GM18498 (cell line): Measurements from ENCODE around the gene LIM2.
A peak's percentile ranks its signal among the peaks of the same experiment; 100 is the strongest.
"Not testable (repeated sequence)": the region's sequence is repeated elsewhere in the genome, so short reads cannot be mapped to it uniquely, and the experiment has no call there.

Experiments
- ATAC-seq: cut with Tn5 transposase; IDR thresholded peaks from one replicate; pipeline ENCODE4 v1.9.1; 2021; ENCODE audit warnings: mild to moderate bottlenecking, moderate library complexity; ENCODE audit not compliant: unreplicated experiment

Gene LIM2

DNA sequence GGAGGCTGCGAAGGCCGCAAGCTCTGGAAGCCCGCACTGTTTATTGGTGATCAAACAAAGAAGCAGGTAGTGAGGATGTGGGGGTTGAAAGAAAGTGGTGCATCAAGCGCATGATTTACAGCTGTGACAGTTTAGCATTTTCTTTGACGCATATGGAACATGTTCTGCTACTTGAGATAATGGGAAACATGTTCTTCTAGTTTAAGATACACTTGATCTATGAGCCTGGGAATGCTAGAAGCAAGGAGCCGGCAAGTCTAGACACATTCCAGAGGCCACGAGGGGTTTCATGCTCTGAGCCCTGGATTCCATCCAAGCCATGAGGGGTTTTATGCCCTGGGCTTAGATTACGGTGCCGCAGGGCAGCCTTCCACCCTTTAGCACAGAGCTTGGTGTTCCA lies 9.7 kb upstream of the LIM2 start:
- not testable (repeated sequence) for ATAC-seq

DNA sequence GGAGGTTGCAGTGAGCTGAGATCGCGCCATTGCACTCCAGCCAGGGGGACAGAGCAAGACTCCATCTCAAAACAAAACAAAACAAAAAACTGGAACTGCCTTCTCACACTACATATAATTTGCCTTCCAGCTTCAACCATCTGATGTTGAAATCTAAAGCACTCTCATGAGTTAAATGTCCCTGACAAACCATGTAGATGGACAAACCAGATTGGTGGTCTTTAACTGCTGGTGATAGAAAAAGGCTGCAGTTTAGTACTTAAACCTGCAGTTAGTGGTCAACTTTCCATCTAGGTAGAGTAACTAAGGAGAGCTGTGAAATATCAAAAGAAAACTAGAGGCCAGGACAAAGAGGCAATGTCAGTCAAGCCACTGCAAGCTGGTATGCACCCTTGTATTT lies 8.4 kb upstream of the LIM2 start:
- no peak for ATAC-seq

DNA sequence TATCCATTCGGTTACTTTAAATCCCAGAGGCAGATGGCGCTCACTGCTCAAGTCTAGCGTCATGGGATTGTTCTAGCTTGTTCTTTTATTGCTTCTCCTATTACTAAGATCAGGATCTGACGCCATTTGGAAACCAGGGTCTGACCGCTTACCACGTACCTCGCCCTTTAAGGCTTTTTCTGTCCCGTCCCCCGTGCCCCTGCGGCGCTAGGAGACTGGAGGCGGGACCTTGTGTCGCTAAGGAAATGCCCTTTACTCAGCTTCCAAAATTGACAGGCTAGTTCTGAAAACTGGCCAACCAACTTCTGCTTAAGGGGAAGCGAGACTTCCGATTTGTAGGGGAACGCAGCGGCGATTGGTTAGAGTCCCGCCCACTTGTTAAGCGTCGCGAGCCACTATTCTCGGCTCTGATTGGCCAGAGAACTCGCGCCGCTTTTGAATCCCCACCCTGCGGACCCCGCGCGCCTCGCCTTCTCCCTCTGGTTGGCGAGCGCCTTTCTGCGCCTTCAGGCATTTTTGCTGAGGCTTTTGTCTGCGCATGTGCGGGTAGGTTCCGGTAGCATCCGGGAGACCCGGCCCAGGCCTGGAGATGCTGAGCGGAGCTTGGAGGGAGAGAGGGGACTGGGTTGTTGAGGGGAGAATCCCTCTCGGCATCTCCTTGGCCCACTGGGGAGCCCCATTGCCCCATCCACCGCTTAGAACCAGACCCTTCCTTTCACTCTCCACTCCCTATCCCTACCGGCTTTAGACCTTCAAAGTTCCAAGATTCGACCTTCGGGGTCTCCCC lies 6.5 kb upstream of the LIM2 start:
- peak; percentile 86 for ATAC-seq

DNA sequence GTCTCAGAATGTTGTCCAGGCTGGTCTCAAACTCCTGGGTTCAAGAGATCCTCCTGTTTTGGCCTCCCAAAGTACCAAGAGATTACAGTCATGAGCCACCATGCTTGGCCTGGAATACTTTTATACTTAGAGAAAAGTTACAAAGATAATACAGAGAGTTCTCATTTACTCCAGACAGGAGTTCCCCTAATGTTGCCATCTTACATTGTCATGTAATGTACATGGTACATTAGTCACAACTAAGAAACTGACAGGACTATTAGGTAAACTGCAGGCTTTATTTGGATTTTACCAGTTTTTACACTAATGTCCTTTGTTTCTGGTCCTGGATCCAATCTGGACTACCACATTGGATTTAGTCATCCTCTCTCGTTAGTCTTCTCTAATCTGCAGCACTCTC lies 4.9 kb upstream of the LIM2 start:
- no peak for ATAC-seq

DNA sequence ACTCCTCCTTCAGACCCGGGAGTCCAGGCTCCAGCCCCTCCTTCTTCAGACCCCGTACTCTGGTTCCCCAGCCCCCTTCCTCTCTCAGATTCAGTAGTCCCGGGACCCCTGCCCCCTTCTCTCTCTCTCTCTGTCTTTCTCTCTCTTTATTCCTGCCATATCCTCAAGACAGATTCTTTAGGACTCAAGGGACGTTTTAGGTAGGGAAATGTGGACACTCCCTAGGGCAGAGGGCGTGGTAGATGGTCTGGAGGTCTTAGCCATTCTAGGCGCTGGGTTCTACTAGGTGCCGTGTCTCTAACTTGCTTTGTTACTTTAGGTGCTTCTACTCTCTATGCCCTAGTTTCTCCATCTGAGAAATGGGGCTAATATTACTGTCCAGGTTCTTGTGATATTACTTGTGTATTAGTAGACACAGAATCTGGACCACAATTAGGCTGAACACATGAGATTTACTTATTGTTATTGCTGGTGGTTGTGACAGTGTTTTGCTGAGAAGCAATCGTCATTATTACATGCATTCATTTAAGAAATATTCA lies 3.4 kb upstream of the LIM2 start:
- no peak for ATAC-seq

DNA sequence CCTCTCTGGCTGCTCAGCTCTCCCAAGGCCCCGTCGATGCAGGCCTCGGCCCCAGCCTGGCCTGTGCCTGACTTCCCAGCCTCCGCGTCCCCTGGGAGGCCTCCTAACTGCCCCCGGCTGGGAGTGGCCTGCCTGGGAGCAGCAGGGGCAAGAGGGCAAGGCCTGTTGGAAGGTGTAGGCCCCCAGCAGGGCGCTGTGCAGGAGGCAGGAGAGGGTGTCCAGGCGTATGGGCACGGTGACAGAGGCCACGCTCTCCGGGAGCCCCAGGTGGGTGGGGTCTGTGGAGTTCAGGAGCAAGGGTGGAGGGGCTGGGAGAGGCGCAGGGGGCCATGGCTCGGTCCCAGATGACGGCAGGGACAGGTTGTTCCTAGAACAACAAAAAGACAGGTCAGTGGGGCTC lies 1.4 kb upstream of the LIM2 start:
- no peak for ATAC-seq

DNA sequence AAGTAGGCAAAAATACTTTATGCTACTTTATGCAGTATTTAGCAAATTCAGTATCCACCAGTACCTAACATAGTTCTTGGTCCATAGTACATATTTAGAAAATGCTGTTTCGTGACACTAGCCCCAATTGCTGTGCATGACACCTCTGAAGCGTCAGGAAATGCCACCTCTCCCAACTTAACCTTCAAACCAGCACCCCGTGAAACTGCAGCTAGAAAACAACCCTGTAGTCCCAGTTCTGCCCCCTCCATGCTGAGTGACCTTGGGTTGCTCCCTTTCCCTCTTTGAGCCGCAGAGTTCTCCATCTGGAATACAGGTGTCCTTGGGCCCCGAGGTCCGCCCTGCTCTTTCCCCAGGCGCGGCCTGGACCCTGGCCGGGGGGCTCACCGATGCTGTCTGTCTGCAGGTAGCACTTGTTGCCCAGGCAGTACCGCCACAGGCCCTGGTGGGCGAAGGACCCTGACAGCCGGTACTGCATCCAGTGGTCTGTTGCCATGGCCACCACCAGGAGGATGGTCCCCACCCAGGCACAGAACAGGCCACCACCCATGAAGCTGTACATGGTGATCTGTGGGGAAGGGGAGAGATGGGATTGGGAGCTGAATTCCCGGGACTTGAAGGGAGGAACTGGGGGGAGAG lies 773 bp downstream of the LIM2 start:
- ATAC-seq = no peak

DNA sequence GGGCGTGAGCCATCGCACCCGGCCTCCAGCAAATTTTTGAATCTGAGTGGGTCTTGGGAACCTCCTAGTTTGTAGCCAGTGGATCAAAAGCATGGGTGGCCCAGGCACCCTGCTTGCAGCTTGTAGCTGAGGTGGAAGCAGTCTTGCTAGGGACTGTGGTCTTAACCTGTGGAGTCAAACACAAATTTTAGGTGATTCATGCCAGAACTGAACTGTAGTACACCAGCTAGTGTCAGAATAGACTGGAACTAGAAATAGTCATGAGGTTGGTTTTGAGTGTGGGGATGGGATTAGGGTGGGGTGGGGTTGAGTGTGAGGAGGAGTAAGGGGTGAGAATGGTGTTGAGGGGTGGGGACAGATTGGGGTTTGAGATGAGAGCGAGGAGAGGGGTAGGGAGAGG lies 5.8 kb downstream of the LIM2 start:
- ATAC-seq = no peak

DNA sequence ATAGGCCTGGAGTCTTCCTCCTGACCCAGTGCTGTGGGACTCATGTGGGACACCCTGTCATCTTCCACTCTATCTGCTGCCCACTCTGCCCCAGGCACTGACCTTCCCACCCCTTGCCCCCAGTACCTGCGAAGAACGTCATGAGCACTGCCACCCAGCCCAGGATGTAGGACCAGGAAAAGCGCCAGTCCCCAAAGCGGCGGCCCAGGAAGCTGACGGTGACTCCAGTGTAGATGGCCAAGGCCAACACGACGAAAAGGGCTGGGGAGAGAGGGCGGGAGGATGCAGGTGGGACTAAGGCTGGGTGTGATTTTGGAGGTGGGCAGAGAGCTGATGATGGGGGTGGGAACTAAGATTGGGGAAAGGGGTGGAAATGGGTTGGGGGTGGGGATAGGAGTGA lies 7.4 kb downstream of the LIM2 start:
- ATAC-seq = no peak

DNA sequence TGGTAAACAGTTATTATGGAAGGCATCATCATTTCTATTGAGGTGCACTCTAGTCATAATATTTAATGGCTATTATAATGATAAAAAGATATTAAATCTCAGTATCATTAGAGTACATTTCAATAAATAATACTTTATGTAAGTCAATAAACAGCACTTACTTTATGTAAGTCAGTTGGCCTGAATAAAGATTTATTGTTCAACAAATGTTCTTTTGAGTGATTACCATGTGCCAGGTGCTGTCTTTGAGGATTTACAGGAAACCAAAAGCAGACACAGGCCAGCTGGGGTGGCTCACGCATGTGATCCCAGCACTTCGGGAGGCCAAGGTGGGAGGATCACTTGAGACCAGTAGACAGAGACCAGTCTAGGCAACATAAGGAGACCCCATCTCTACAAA lies 10.4 kb downstream of the LIM2 start:
- no peak for ATAC-seq

DNA sequence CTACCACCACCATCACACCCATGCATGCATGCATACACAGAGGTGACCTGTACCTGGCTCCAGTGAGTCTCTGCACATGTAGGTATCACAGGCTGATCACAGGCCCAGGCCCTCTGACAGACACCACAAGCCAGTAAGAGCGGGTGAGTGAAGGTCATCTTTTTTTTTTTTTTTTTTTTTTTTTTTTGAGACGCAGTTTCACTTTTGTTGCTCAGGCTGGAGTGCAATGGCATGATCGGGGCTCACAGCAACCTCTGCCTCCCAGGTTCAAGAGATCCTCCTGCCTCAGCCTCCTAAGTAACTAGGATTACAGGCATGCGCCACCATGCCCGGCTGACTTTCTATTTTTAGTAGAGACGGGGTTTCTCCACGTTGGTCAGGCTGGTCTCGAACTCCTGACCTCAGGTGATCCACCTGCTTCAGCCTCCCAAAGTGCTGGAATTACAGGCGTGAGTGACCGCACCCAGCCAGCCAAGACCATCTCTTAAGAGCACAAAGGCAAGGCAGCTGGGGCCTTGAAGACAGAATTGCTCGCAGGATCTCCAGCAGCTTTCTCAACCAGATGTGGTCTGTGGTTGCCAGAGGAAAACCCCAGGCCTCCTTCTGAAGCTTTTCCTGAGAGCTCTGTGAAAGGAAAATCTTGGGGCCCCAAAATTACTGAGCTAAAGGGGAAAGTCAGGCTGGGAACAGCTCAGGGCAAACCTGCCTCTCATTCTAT lies 12.1 kb downstream of the LIM2 start:
- no peak for ATAC-seq

DNA sequence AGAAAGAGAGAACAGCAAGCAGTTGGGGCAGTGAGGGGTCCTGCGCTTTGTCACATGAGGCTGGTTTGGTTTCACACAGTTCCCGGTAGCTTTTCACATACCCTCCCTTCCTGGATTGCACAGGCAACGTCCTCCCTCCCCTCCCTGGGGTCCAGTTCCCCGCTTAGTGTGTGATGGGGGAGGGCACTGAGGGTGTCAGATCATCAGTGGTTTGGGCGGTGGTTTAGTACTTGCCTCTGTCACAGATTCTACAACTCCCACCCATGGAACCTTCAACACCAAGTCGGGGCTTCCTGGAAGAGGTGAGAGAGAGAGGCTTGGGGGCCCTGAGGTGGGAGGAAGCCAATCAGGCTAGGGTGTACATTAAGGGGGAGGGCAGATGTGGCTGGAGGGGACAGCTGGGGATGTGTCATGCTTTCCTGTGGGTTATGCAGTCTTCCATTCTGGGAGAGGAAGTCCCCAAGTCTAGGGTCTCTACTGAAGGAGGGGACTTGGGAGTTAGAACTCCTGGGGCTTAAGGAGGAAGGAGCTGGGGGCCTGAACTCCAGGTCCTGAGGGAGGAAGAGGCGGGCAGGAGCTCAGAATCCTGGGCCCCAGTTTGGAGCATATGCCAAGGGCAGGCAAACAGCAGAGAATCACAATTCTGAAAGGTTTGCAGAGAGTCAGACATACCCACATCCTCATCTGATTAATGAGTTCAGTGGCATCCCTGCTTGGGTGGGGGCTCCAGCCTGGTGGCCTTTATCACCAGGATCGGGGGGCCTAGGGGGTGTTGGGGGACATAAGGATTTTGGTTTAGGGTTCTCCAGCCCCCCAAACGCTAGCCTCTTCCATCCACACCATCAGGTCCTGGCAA lies 14.9 kb downstream of the LIM2 start, which contains the start of gene NKG7:
Gene NKG7 (minus strand): TSS at position 6 of the 856 bp plus-strand sequence. CDS start 119 bp downstream, outside the sequence.
- ATAC-seq = peak; percentile 35

DNA sequence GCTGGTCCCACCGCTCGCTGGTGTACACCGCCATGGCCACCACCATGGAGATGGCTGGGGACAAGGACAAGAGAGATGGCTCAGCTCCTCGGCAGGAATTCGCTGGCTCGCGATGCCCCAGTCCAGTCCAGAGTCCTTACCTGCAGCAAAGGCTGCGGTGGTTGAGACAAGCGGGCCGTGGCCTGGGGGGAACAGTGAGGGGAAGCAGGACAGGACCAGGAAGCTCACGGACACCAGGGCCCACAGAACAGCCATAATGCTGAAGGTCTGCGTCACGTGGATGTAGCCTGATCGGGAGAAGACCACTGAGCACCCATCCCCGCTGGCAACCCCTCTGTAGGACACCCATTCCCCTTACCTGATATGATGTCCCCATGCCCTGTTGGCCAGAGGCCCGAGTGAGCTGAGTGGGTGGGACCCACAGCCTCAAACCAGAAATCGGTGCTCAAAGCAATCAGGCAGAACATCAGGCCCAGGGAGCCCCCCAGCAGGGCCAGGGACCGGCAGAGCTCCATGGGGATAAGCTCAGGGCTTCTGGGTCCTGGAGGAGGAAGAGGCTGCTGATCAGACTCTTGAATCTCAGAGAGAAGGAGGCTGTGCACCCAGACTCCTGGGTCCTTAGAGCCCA lies 15.6 kb downstream of the LIM2 start:
- no peak for ATAC-seq

DNA sequence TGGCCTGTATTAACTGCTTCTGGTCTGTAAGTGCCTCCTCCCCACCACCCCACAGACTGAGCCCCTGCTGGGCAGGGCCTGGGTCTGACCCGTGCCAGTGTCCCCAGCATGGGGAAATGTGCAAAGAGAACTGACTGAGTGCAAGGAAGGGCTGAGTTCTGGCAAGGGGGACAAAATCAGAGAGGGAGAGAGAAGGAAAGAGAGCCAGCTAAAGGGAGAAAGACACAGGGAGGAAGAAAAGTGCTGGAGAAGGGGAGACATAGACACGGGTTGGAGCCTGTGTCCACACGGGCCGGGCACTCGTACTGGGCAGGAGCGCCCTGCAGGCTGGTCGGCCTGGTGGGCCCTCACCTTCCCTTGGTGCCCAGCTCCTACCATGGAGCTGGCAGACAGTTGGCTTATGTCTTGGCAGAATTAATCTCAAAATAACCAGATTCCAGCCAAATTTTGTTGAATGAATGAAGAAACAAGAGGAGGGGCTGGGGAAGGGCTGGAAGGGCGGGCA lies 16.5 kb downstream of the LIM2 start:
- ATAC-seq = no peak

DNA sequence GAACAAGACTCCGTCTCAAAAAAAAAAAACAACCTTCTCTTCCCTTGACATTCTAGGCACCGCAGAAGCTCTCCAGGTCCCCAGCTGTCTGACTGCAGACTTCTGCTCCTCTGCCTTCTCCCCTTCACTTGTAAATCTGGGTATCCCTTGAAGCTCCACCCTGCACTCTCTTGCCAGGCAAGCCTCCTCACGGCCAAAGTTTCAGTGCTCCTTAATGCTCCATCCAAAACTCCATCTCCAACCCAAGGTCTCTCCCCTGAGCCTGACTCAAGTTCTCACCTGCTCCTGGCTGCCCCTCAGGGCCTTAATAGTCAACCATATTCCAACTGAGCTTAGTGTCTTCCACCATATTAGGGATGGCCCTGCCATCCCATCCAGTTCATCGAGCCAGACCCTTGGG lies 17.5 kb downstream of the LIM2 start:
- ATAC-seq = no peak

DNA sequence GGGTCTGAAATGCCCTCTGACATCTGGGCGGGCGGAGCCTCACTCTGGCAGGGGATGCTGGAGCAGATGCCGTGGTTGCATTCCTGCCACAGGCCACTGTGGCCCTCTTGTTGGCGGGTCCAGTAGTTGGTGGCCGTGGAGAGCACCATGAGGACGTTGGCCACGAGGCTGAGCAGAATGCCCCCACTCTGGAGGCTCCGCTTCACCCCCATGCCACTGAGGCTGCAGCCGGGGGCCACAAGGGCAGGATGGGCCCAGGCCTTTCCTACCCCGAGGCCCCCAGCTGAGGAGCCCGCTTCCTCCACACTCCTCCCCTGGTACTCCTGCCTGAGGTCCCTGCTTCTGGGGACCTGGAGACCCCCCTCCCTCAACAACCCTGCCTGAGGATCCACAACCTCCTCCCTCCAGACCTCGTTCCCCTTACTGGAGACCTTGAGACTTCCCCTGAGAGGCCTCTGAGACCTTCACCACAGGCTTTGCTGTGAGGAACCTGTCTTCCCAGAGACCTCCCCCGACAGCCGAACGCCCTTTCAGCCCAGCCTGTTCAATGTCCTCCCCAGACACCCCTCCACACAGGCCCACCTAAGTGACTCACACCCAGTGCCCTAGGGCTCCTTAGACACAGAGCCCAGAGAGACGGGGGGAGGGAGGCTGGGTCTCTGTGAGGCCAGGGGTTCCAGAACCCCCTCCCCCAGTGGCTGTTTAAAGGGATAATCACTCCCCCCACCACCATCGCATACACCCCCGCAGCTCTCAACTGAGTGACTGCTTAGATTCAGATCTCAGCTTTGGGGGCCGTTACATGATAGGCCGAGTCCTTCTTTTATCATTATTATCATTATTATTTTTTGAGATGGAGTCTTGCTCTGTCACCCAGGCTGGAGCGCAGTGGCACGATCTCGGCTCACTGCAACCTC lies 19.1 kb downstream of the LIM2 start, which contains the start of gene CLDND2:
Gene CLDND2 (minus strand): TSS at position 638 of the 917 bp plus-strand sequence. CDS start 426 bp downstream, at position 212.
- no peak for ATAC-seq

DNA sequence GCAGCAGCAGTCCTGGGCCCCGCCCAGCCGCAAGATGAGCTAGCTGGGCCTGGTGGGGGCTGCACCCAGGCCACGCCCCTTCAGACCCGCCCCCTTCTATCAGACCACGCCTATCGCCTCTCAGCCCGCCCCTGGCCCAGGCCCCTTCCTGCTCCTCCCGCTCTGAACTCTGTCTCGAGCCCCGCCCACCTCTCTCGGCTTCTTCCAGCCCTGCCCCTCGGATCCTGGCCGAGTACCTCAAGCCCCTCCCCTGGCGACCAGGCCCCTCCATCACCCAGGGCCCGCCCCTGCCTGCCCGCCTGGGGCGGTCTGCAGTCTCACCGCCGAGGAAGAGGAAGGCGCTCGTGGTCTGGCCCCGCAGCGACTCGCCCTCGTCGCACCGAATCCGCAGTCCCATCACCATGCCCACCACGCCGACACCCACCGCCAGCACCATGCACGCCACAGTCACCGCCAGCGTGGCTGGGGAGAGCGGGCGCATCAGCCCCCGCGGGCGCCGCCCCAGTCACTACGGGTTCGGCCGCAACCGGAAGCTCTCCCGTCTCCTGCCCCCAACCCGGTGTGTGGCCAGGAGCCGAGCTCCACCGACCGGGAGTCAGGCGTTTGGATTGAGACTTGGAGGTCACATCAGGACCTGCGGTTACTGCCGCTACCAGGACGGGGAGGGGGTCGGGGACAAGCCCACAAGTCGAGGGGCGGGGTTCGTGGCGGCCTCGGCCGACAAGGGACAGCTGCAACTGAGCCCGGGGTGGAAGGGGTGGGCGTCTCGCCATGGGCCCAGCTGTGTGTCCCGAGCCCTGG lies 20.0 kb downstream of the LIM2 start:
- peak; percentile 76 for ATAC-seq

DNA sequence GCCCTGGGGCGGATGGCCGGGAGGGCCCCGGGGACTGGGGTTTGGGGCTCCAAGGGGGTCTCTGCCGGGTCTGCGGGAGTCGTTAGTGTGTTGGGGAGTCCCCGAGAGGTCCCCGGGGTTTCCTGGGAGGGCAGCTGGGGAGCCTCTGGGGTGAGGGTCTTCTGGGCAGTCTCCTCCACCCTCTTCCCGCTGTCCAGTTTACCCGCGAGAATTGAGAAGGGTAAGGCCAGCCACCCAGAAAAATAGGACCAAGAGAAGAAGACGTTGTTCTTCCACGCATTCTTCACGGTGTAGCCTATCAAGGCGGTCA lies 20.6 kb downstream of the LIM2 start:
- peak; percentile 9 for ATAC-seq
